ENCODE results near the gene MRPS11. TPM values are rescaled to one million over a fixed set of nuclear protein-coding genes. Genes with fewer than 3 reads are reported as not detected.

Gene MRPS11
- total RNA-seq, 5 donors from 2014 or later (not counting 1 experiment from before 2014, with no cell fraction given) = 16.7 to 33.0 (median 27.4) TPM

- Mint-ChIP-seq H3K4me3 (no peak overlapping the region), H3K9me3 (no peaks in the 10 kb centered on the region), H3K27ac (no peak overlapping the region), H3K36me3 (peaks cover 63% of the 10 kb centered on the region), H3K27me3 (no peaks in the 10 kb centered on the region), H3K4me1 (peaks cover 0 to 4% (median 0%) of the 10 kb centered on the region in 3 donors)
- Histone ChIP-seq H3K36me3 (ENCODE audit: control insufficient read depth in 2 of 2, extremely low read depth in 1 of 2, insufficient read depth in 1 of 2, low read length in 1 of 2) (peaks cover 4 to 33% of the 10 kb centered on the region in 2 donors), H3K27ac (ENCODE audit: low read length) (no peak overlapping the region), H3K4me1 (ENCODE audit: control insufficient read depth in 1 of 2, extremely low read depth in 1 of 2, insufficient read depth in 2 of 2, low read length in 2 of 2) (no peaks in the 10 kb centered on the region), H3K27me3 (replicated peaks in 1 of 2; ENCODE audit: control insufficient read depth in 2 of 2, extremely low read depth in 1 of 2, insufficient read depth in 2 of 2, low read length in 1 of 2) (no peaks in the 10 kb centered on the region), H3K9me3 (no peaks in the 10 kb centered on the region), H3K4me3 (ENCODE audit: control insufficient read depth in 1 of 2, extremely low read depth in 1 of 2, low read length in 1 of 2) (no peak overlapping the region)
- DNase-seq (no peak), ATAC-seq (replicated peaks in 1 of 4) (no peak)
- ChIA-PET POLR2A (no interaction called here), CTCF (interaction anchor here in 1 of 2 donors (0.6 kb wide), 1 partner anchor 8 kb away, joined by 6 read pairs; no protein-coding TSS in a partner anchor)
- 85% methylated on average over 4 of the region's 4 CpGs for WGBS (ENCODE audit: insufficient coverage)
These were observed 41.8 kb downstream of the MRPS11 start for GRCh38 chr15:88509321-88509720.

GRCh38 chr15:88509964-88510363 lies 42.5 kb downstream of the MRPS11 start:
- ATAC-seq (replicated peaks in 1 of 4) (no peak), DNase-seq (no peak)
- no peaks in the 10 kb centered on the region for H3K4me1 ChIP-seq (ENCODE audit: control insufficient read depth in 1 of 2, extremely low read depth in 1 of 2, insufficient read depth in 2 of 2, low read length in 2 of 2)
- no peaks in the 10 kb centered on the region for H3K27me3 ChIP-seq (replicated peaks in 1 of 2; ENCODE audit: control insufficient read depth in 2 of 2, extremely low read depth in 1 of 2, insufficient read depth in 2 of 2, low read length in 1 of 2)
- Mint-ChIP-seq H3K27me3 (no peaks in the 10 kb centered on the region), H3K4me1 (peaks cover 0 to 4% (median 0%) of the 10 kb centered on the region in 3 donors), H3K36me3 (peaks cover 61% of the 10 kb centered on the region), H3K27ac (no peak overlapping the region), H3K4me3 (no peak overlapping the region), H3K9me3 (no peaks in the 10 kb centered on the region)
- CTCF ChIA-PET = interaction anchor here in 1 of 2 donors (0.7 kb wide), 1 partner anchor 188 kb away, joined by 3 read pairs; no protein-coding TSS in a partner anchor
- H3K27ac ChIP-seq (ENCODE audit: low read length) = no peak overlapping the region
- H3K36me3 ChIP-seq (ENCODE audit: control insufficient read depth in 2 of 2, extremely low read depth in 1 of 2, insufficient read depth in 1 of 2, low read length in 1 of 2) = peaks cover 4 to 33% of the 10 kb centered on the region in 2 donors
- no peak overlapping the region for H3K4me3 ChIP-seq (ENCODE audit: control insufficient read depth in 1 of 2, extremely low read depth in 1 of 2, low read length in 1 of 2)
- H3K9me3 ChIP-seq = no peaks in the 10 kb centered on the region
- POLR2A ChIA-PET = no interaction called here

- no peak overlapping the region for H3K4me3 Mint-ChIP-seq
- no peak overlapping the region for H3K4me3 ChIP-seq (ENCODE audit: control insufficient read depth in 1 of 2, extremely low read depth in 1 of 2, low read length in 1 of 2)
- no peaks in the 10 kb centered on the region for H3K9me3 ChIP-seq
- 94% methylated on average over 2 of the region's 2 CpGs for WGBS (ENCODE audit: insufficient coverage)
- ChIA-PET POLR2A (no interaction called here), CTCF (no interaction called here)
- no peak overlapping the region for H3K27ac ChIP-seq (ENCODE audit: low read length)
- ATAC-seq (replicated peaks in 1 of 4) (no peak), DNase-seq (no peak)
- no peaks in the 10 kb centered on the region for H3K4me1 ChIP-seq (ENCODE audit: control insufficient read depth in 1 of 2, extremely low read depth in 1 of 2, insufficient read depth in 2 of 2, low read length in 2 of 2)
- H3K27me3 ChIP-seq (replicated peaks in 1 of 2; ENCODE audit: control insufficient read depth in 2 of 2, extremely low read depth in 1 of 2, insufficient read depth in 2 of 2, low read length in 1 of 2) = no peaks in the 10 kb centered on the region
- no peak overlapping the region for H3K27ac Mint-ChIP-seq
- no peaks in the 10 kb centered on the region for H3K27me3 Mint-ChIP-seq
- H3K36me3 Mint-ChIP-seq = peaks cover 53% of the 10 kb centered on the region
- no peaks in the 10 kb centered on the region for H3K9me3 Mint-ChIP-seq
- H3K4me1 Mint-ChIP-seq = peaks cover 0 to 4% (median 0%) of the 10 kb centered on the region in 3 donors
- peaks cover 4 to 33% of the 10 kb centered on the region in 2 donors for H3K36me3 ChIP-seq (ENCODE audit: control insufficient read depth in 2 of 2, extremely low read depth in 1 of 2, insufficient read depth in 1 of 2, low read length in 1 of 2)
These were observed 43.7 kb downstream of the MRPS11 start for GRCh38 chr15:88511161-88511560.

- Histone ChIP-seq H3K27me3 (replicated peaks in 1 of 2; ENCODE audit: control insufficient read depth in 2 of 2, extremely low read depth in 1 of 2, insufficient read depth in 2 of 2, low read length in 1 of 2) (no peaks in the 10 kb centered on the region), H3K4me3 (ENCODE audit: control insufficient read depth in 1 of 2, extremely low read depth in 1 of 2, low read length in 1 of 2) (no peak overlapping the region), H3K9me3 (no peaks in the 10 kb centered on the region), H3K27ac (ENCODE audit: low read length) (no peak overlapping the region), H3K36me3 (ENCODE audit: control insufficient read depth in 2 of 2, extremely low read depth in 1 of 2, insufficient read depth in 1 of 2, low read length in 1 of 2) (peaks cover 4 to 33% of the 10 kb centered on the region in 2 donors), H3K4me1 (ENCODE audit: control insufficient read depth in 1 of 2, extremely low read depth in 1 of 2, insufficient read depth in 2 of 2, low read length in 2 of 2) (no peaks in the 10 kb centered on the region)
- Mint-ChIP-seq H3K4me3 (no peak overlapping the region), H3K9me3 (no peaks in the 10 kb centered on the region), H3K27ac (no peak overlapping the region), H3K36me3 (peaks cover 58% of the 10 kb centered on the region), H3K4me1 (peaks cover 0 to 4% (median 0%) of the 10 kb centered on the region in 3 donors), H3K27me3 (no peaks in the 10 kb centered on the region)
- no peak for ATAC-seq (replicated peaks in 1 of 4)
- WGBS (ENCODE audit: insufficient coverage) = 86% methylated on average over 3 of the region's 3 CpGs
- CTCF ChIA-PET = no interaction called here
- POLR2A ChIA-PET = no interaction called here
- no peak for DNase-seq
These were observed 44.6 kb downstream of the MRPS11 start for GRCh38 chr15:88512078-88512477.

- ATAC-seq (replicated peaks in 1 of 4) (no peak), DNase-seq (no peak)
- Mint-ChIP-seq H3K9me3 (no peaks in the 10 kb centered on the region), H3K27me3 (no peaks in the 10 kb centered on the region), H3K36me3 (peaks cover 53% of the 10 kb centered on the region), H3K4me3 (no peak overlapping the region), H3K27ac (no peak overlapping the region), H3K4me1 (peaks cover 0 to 4% (median 0%) of the 10 kb centered on the region in 3 donors)
- no peaks in the 10 kb centered on the region for H3K27me3 ChIP-seq (replicated peaks in 1 of 2; ENCODE audit: control insufficient read depth in 2 of 2, extremely low read depth in 1 of 2, insufficient read depth in 2 of 2, low read length in 1 of 2)
- CTCF ChIA-PET = no interaction called here
- POLR2A ChIA-PET = no interaction called here
- no peaks in the 10 kb centered on the region for H3K9me3 ChIP-seq
- H3K36me3 ChIP-seq (ENCODE audit: control insufficient read depth in 2 of 2, extremely low read depth in 1 of 2, insufficient read depth in 1 of 2, low read length in 1 of 2) = peaks cover 2 to 33% of the 10 kb centered on the region in 2 donors
- H3K4me1 ChIP-seq (ENCODE audit: control insufficient read depth in 1 of 2, extremely low read depth in 1 of 2, insufficient read depth in 2 of 2, low read length in 2 of 2) = no peaks in the 10 kb centered on the region
- H3K4me3 ChIP-seq (ENCODE audit: control insufficient read depth in 1 of 2, extremely low read depth in 1 of 2, low read length in 1 of 2) = no peak overlapping the region
- 100% methylated on average over 2 of the region's 5 CpGs for WGBS (ENCODE audit: insufficient coverage)
- H3K27ac ChIP-seq (ENCODE audit: low read length) = no peak overlapping the region
These were observed 45.1 kb downstream of the MRPS11 start for GRCh38 chr15:88512601-88513000.

GRCh38 chr15:88513195-88513594 lies 45.7 kb downstream of the MRPS11 start:
- WGBS (ENCODE audit: insufficient coverage) = no CpG with 5 or more reads among the region's 5 CpGs
- POLR2A ChIA-PET = no interaction called here

GRCh38 chr15:88518903-88519302 lies 51.4 kb downstream of the MRPS11 start:
- Histone ChIP-seq H3K27me3 (replicated peaks in 1 of 2; ENCODE audit: control insufficient read depth in 2 of 2, extremely low read depth in 1 of 2, insufficient read depth in 2 of 2, low read length in 1 of 2) (no peaks in the 10 kb centered on the region), H3K9me3 (no peaks in the 10 kb centered on the region), H3K4me3 (ENCODE audit: control insufficient read depth in 1 of 2, extremely low read depth in 1 of 2, low read length in 1 of 2) (no peak overlapping the region), H3K4me1 (ENCODE audit: control insufficient read depth in 1 of 2, extremely low read depth in 1 of 2, insufficient read depth in 2 of 2, low read length in 2 of 2) (no peaks in the 10 kb centered on the region), H3K36me3 (ENCODE audit: control insufficient read depth in 2 of 2, extremely low read depth in 1 of 2, insufficient read depth in 1 of 2, low read length in 1 of 2) (peaks cover 0 to 3% of the 10 kb centered on the region in 2 donors), H3K27ac (ENCODE audit: low read length) (no peak overlapping the region)
- CTCF ChIA-PET = no interaction called here
- H3K27ac Mint-ChIP-seq = no peak overlapping the region
- H3K36me3 Mint-ChIP-seq = peaks cover 24% of the 10 kb centered on the region
- no peaks in the 10 kb centered on the region for H3K9me3 Mint-ChIP-seq
- POLR2A ChIA-PET = no interaction called here
- DNase-seq (no peak), ATAC-seq (replicated peaks in 1 of 4) (no peak)
- no peak overlapping the region for H3K4me3 Mint-ChIP-seq
- H3K27me3 Mint-ChIP-seq = no peaks in the 10 kb centered on the region
- 90% methylated on average over 2 of the region's 3 CpGs for WGBS (ENCODE audit: insufficient coverage)
- H3K4me1 Mint-ChIP-seq = no peaks in the 10 kb centered on the region

More at GRCh38 chr15:88513195-88513594, 45.7 kb downstream of the MRPS11 start:
- no peaks in the 10 kb centered on the region for H3K9me3 Mint-ChIP-seq
- H3K27ac Mint-ChIP-seq = no peak overlapping the region
- no peaks in the 10 kb centered on the region for H3K4me1 ChIP-seq (ENCODE audit: control insufficient read depth in 1 of 2, extremely low read depth in 1 of 2, insufficient read depth in 2 of 2, low read length in 2 of 2)
- no peak overlapping the region for H3K4me3 Mint-ChIP-seq
- no peak overlapping the region for H3K27ac ChIP-seq (ENCODE audit: low read length)
- peaks cover 0 to 33% of the 10 kb centered on the region in 2 donors for H3K36me3 ChIP-seq (ENCODE audit: control insufficient read depth in 2 of 2, extremely low read depth in 1 of 2, insufficient read depth in 1 of 2, low read length in 1 of 2)
- ATAC-seq (replicated peaks in 1 of 4) (no peak), DNase-seq (no peak)
- no peaks in the 10 kb centered on the region for H3K9me3 ChIP-seq
- peaks cover 52% of the 10 kb centered on the region for H3K36me3 Mint-ChIP-seq
- H3K4me3 ChIP-seq (ENCODE audit: control insufficient read depth in 1 of 2, extremely low read depth in 1 of 2, low read length in 1 of 2) = no peak overlapping the region
- H3K27me3 ChIP-seq (replicated peaks in 1 of 2; ENCODE audit: control insufficient read depth in 2 of 2, extremely low read depth in 1 of 2, insufficient read depth in 2 of 2, low read length in 1 of 2) = no peaks in the 10 kb centered on the region
- CTCF ChIA-PET = no interaction called here
- H3K27me3 Mint-ChIP-seq = no peaks in the 10 kb centered on the region
- peaks cover 0 to 4% (median 0%) of the 10 kb centered on the region in 3 donors for H3K4me1 Mint-ChIP-seq
